HEK293 (cell line): Measurements from ENCODE around the gene GPX4.

Experiments used
- CTCF ChIP-seq: fragments of 450-650 bp; formaldehyde crosslinking; IDR thresholded peaks from 2 replicates; pipeline ENCODE4 v1.5.1; 2016; ENCODE audit warnings: missing biosample characterization, missing genetic modification characterization
- ZBTB20 ChIP-seq: fragments of 450-650 bp; formaldehyde crosslinking; IDR thresholded peaks from 2 replicates; pipeline ENCODE4 v1.5.1; 2016; ENCODE audit warnings: missing biosample characterization, missing genetic modification characterization
- ZFP37 ChIP-seq: fragments of 450-650 bp; formaldehyde crosslinking; IDR thresholded peaks from 2 replicates; pipeline ENCODE4 v1.5.1; 2016; ENCODE audit warnings: missing biosample characterization, missing genetic modification characterization
- ZIC2 ChIP-seq: fragments of 450-650 bp; formaldehyde crosslinking; IDR thresholded peaks from 2 replicates; pipeline ENCODE4 v1.5.1; 2016; ENCODE audit warnings: missing biosample characterization, missing genetic modification characterization
- ZNF292 ChIP-seq: fragments of 450-650 bp; formaldehyde crosslinking; IDR thresholded peaks from 2 replicates; pipeline ENCODE4 v1.5.1; 2016; ENCODE audit warnings: low read depth, missing biosample characterization, missing genetic modification characterization, borderline replicate concordance
- ZNF311 ChIP-seq: fragments of 450-650 bp; formaldehyde crosslinking; IDR thresholded peaks from 2 replicates; pipeline ENCODE4 v1.5.1; 2017; ENCODE audit warnings: missing biosample characterization, missing genetic modification characterization, borderline replicate concordance
- ZNF341 ChIP-seq: fragments of 450-650 bp; formaldehyde crosslinking; IDR thresholded peaks from 2 replicates; pipeline ENCODE4; 2016; ENCODE audit warnings: low read depth, missing biosample characterization, missing genetic modification characterization
- ZNF350 ChIP-seq: fragments of 450-650 bp; formaldehyde crosslinking; IDR thresholded peaks from 2 replicates; pipeline ENCODE4 v1.5.0; 2017; ENCODE audit warnings: missing biosample characterization, mild to moderate bottlenecking, missing genetic modification characterization
- ZNF571 ChIP-seq: fragments of 450-650 bp; formaldehyde crosslinking; IDR thresholded peaks from 2 replicates; pipeline ENCODE4 v1.5.0; 2017; ENCODE audit warnings: missing biosample characterization, missing genetic modification characterization
- ZNF701 ChIP-seq: fragments of 450-650 bp; formaldehyde crosslinking; IDR thresholded peaks from 2 replicates; pipeline ENCODE4 v1.5.1; 2016; ENCODE audit warnings: missing biosample characterization, missing genetic modification characterization
- ZNF792 ChIP-seq: fragments of 450-650 bp; formaldehyde crosslinking; IDR thresholded peaks from 2 replicates; pipeline ENCODE4 v1.5.1; 2016; ENCODE audit warnings: missing biosample characterization, missing genetic modification characterization
- TF ChIP-seq, protein P1 (sequence below): fragments of 450-650 bp; formaldehyde crosslinking; IDR thresholded peaks from 2 replicates; pipeline ENCODE4 v1.5.1; 2016; ENCODE audit warnings: missing biosample characterization, missing genetic modification characterization
- TF ChIP-seq, protein P2 (sequence below): fragments of 450-650 bp; formaldehyde crosslinking; IDR thresholded peaks from 2 replicates; pipeline ENCODE4 v1.5.1; 2016; ENCODE audit warnings: missing biosample characterization, missing genetic modification characterization, low read depth
- TF ChIP-seq, protein P3 (sequence below): fragments of 450-650 bp; IDR thresholded peaks from 2 replicates; pipeline ENCODE4 v1.5.1; 2018; ENCODE audit warnings: missing biosample characterization, missing genetic modification characterization

GRCh38 chr19:1079566-1080111 is 24.2 kb upstream of the GPX4 start:
- TF ChIP-seq CTCF (tag by site-specific recombination) (no peak), ZNF311 (tag by site-specific recombination) (no peak), ZBTB20 (no peak), ZNF571 (no peak), ZIC2 (tag by site-specific recombination) (no peak), ZNF292 (tag by site-specific recombination) (no peak), ZFP37 (no peak), ZNF701 (tag by site-specific recombination) (no peak), ZNF792 (no peak), ZNF341 (tag by site-specific recombination) (no peak), ZNF350 (tag by site-specific recombination) (no peak)
- TF ChIP-seq, protein P1, sequence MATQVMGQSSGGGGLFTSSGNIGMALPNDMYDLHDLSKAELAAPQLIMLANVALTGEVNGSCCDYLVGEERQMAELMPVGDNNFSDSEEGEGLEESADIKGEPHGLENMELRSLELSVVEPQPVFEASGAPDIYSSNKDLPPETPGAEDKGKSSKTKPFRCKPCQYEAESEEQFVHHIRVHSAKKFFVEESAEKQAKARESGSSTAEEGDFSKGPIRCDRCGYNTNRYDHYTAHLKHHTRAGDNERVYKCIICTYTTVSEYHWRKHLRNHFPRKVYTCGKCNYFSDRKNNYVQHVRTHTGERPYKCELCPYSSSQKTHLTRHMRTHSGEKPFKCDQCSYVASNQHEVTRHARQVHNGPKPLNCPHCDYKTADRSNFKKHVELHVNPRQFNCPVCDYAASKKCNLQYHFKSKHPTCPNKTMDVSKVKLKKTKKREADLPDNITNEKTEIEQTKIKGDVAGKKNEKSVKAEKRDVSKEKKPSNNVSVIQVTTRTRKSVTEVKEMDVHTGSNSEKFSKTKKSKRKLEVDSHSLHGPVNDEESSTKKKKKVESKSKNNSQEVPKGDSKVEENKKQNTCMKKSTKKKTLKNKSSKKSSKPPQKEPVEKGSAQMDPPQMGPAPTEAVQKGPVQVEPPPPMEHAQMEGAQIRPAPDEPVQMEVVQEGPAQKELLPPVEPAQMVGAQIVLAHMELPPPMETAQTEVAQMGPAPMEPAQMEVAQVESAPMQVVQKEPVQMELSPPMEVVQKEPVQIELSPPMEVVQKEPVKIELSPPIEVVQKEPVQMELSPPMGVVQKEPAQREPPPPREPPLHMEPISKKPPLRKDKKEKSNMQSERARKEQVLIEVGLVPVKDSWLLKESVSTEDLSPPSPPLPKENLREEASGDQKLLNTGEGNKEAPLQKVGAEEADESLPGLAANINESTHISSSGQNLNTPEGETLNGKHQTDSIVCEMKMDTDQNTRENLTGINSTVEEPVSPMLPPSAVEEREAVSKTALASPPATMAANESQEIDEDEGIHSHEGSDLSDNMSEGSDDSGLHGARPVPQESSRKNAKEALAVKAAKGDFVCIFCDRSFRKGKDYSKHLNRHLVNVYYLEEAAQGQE (tag by site-specific recombination): no peak
- TF ChIP-seq, protein P2, sequence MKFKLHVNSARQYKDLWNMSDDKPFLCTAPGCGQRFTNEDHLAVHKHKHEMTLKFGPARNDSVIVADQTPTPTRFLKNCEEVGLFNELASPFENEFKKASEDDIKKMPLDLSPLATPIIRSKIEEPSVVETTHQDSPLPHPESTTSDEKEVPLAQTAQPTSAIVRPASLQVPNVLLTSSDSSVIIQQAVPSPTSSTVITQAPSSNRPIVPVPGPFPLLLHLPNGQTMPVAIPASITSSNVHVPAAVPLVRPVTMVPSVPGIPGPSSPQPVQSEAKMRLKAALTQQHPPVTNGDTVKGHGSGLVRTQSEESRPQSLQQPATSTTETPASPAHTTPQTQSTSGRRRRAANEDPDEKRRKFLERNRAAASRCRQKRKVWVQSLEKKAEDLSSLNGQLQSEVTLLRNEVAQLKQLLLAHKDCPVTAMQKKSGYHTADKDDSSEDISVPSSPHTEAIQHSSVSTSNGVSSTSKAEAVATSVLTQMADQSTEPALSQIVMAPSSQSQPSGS (tag by site-specific recombination): no peak
- TF ChIP-seq, protein P3, sequence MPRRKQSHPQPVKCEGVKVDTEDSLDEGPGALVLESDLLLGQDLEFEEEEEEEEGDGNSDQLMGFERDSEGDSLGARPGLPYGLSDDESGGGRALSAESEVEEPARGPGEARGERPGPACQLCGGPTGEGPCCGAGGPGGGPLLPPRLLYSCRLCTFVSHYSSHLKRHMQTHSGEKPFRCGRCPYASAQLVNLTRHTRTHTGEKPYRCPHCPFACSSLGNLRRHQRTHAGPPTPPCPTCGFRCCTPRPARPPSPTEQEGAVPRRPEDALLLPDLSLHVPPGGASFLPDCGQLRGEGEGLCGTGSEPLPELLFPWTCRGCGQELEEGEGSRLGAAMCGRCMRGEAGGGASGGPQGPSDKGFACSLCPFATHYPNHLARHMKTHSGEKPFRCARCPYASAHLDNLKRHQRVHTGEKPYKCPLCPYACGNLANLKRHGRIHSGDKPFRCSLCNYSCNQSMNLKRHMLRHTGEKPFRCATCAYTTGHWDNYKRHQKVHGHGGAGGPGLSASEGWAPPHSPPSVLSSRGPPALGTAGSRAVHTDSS (tag by site-specific recombination): no peak
